NCI-H510A treated with DMSO at 0.1 percent for 48 hours (cell line): Measurements from ENCODE around the gene BORCS5.
A peak's percentile ranks its signal among the peaks of the same experiment; 100 is the strongest.

Experiments
- DNase-seq: peaks from one replicate; lab custom pipeline; 2025; lab: John Stamatoyannopoulos, UW

BORCS5 gene

GRCh38 chr12:12353276-12353675 lies 3.6 kb upstream of the BORCS5 start:
- DNase-seq: no peak

DNA sequence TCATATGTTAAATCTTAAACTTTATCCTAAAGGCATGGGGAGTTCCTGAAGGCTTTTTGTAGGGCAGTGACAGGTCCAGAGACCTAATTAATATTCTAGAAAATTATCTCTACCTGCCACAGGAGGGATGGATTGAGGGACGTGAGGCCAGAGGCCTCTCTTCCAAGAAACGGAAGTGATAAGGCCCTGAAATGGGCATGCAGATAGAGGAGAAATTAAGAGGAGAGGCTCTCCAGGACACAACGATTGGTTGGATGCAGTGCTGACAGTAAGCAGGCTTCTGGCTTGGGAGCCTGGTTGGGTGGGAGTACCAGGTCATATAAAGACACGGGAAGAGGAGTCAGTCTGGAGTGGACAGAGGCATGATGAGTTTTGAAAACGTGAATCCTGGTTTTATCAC lies 3.1 kb upstream of the BORCS5 start:
- no peak for DNase-seq

GRCh38 chr12:12356467-12356895 lies 397 bp upstream of the BORCS5 start:
- no peak for DNase-seq

DNA sequence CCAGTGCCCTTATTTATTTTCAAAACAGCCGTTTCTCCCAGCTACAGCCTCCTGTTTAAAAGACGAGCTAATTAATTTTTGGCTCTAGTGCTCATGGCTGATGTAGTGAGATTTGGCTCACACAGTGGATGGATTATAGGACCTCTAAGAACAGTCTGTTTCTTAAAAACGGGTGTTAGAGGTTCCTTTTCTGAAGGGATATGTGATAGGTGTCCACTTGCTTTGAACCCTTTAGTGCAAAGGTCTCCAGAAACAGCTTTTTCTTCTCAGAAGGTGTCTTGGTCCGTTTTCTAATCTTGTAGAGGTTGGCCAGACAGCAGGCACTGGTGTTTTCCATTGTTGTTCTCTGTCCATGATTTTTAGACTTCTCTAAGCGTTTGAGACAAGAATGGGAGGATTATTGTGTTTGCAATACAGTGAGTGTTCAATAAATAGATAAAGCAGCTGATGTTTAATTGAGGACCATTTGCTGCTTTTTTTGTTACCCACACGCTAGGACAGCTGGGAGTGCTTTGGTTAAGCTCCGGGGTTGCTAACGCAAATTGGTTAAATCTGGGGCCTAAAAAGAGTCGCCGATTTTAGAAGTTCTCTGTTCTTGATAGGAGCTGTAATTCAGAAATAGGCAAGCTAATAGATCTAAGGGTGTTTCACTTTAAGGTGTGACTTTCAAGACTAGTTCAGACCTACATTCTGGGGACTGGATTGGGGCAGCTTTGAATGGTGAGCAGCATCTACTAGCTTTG lies 1.0 kb downstream of the BORCS5 start:
- DNase-seq: peak; percentile 27

DNA sequence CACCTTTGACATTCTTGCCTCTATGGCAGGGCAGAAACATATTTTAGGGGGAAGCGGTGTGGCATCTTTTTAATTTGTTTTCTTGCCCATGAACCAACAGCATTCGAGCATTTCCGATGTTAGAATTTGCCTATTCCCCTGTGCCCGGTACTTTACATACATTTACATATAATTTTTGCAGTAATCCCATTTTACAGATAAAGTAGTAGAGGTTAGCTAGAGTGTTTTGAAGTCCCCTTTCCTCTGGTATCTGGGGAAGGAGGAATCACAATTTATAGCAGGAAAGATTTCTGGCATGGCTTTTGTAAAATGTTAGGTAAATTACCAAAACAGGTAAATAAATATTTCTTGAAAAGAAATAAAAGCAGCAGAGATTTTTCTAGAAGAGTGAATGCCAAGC lies 1.6 kb downstream of the BORCS5 start:
- DNase-seq: no peak

DNA sequence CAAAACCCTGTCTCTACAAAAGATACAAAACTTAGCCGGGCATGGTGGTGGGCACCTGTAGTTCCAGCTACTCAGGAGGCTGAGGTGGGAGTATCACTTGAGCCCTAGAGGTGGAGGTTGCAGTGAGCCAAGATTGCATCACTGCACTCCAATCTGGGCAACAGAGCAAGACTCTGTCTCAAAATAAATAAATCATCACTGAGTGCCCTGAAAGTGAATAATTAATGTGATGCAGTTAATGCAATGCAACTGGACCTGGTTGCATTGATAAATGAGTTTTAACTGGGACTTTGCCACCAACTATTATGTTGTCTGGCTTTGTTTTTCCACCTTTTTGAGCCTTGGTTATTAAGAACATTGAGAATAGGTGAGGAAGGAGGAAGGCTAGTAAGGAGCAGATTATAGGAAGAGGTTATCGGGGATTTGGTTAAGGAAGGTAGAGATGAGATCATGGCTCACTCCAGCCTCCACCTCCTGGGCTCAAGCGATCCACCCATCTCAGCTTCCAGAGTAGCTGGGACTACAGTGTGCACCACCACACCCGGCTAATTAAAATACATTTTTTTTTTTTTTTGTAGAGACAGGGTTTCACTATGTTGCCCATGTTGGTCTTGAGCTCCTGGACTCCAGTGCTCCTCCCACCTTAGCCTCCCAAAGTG lies 8.0 kb downstream of the BORCS5 start:
- no peak for DNase-seq

DNA sequence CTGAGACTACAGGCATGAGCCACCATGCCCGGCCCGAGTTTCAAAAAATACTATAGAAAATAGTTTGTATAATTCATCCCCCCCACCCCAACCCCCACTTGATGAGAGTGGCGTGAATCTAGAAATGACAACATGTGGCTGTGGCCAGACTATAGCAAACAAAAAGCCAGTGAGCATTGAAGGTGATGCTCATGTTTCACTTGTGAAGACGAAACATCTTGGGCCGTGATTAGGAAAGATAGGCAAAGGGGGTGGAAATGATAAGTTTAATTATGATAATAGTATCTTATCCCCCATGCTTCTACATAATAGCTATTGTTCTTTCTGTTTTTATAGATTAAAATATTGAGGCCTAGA lies 8.5 kb downstream of the BORCS5 start:
- DNase-seq: no peak

DNA sequence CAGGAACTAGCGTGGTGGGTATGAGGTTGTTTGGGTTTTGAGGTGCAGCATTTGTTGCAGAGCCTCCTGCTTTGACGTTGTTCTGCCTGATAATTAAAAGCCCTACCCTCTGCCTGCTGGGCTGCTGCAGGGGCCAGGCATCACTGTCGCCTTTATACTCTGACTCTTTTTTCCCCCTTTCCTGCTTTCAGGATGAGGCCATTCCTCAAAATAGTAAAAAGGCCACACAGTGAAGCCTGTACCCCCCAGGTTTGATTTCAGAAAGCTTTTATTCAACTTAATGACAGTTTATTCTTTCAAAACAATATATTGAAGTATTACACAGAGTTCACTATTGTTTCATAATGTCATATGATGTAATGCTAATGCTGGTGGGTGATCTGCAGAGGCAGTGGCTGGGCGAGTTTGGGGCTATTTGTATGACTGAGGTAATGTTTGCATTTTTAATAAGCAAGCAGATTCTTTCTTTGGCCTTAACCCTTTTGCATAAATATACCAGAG lies 9.1 kb downstream of the BORCS5 start:
- DNase-seq: no peak

DNA sequence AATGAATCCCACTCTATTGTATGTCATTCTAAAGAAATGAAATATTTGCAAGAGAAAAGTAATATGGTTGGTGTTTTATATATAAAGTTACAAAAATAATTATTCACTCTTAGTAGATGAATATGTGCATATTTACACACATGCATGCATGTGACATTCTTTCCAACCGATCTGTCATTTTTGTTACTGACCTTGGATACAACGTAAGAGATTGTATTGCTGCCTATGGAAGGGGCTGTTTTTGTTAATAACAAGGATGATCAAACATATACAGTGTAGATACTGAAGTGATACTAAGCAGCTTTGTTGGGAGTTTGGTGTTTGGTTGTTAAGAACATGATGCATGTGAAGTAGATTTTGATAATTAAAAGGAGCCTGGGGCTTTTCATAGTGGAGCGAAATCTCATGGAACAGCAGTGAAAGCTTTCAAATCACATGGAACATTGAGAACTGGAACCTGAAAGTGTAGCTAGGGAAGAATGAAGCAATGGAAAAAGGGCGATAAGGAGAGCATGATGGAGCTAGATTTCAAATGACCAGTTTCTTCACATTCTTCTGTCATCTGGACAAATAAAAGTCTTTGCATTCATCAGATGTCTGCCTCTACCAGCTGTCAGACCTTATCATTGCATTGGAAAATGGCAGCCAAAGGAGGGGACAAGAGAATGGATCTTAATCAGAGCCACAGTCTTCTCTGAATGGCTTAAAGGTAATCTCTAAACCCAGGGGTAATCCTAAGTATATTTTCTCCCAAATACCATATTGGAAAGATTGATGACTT lies 10.0 kb downstream of the BORCS5 start:
- no peak for DNase-seq

GRCh38 chr12:12367482-12367998 lies 10.7 kb downstream of the BORCS5 start:
- no peak for DNase-seq

GRCh38 chr12:12372946-12373722 lies 16.3 kb downstream of the BORCS5 start:
- DNase-seq: no peak

DNA sequence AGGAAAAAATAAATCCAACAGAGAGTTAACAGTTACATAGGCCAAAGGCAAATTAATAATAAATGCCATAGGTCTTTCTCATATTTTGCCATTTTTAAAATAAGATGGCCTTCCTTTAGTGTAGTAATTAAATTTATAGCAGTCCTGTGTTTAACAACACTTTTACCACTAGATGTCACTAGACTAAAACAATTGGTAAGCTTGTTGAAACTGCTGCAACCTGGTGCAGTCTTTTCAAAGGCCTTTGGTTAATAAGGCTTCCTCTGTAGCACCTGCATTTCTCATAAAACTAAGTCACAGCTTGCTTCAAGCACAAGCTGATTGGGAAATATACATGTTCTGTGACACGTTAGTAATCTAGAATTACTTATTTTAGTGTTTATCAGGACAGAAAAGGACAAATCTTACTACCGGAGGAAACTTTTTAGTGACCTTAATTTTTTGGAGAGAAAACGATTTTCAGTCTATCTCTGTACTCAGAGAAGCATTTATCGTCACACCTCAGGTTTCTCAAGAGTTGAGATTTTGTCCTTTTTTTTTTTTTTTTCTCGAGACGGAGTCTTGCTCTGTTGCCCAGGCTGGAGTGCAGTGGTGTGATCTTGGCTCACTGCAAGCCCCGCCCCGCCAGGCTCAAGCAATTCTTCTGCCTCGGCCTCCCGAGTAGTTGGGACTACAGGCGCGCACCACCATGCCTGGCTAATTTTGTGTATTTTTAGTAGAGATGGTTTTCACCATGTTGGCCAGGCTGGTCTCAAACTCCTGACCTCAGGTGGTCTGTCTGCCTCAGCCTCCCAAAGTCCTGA lies 20.0 kb downstream of the BORCS5 start:
- peak; percentile 82 for DNase-seq

GRCh38 chr12:12378616-12379015 lies 21.7 kb downstream of the BORCS5 start:
- DNase-seq: no peak

DNA sequence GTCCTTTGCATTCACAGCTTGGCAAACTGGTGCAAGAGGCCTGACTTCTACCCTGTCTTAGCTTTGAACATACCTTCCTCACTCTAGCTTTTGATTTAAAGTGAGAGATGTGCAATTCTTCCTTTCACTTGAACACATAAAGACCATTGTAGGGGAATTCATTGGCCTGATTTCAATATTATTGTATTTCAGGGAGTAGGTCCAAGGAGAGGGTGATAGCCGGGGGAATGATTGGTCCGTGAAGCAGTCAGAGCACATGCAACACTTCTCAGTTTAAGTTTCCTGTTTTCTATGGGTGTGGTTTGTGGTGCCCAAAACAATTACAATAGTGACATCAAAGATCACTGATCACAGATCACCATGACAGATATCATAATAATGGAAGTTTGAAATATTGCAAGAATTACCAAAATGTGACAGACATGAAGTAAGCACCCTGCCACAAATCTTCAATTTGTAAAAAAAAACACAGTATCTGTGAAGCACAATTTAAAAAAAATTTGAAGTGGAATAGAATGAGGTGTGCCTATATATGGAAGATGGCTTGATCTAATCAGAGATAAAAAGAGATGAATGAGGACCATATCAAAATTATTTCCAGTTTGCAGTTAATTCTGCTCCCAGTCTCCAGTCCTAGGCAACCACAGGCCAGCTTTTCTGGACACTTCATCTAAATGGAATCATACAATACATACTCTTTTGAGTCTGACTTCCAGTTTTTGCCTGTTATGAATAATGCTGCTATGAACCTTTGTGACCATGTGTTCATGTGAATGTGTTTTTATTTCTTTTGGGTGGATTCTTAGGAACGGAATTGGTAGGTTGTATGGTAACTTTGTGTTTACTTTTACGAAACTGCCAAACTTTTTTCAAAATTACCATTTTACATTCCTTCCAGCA lies 23.2 kb downstream of the BORCS5 start:
- DNase-seq: no peak

- DNase-seq: no peak
Measured at GRCh38 chr12:12380949-12381593, 24.2 kb downstream of the BORCS5 start.

DNA sequence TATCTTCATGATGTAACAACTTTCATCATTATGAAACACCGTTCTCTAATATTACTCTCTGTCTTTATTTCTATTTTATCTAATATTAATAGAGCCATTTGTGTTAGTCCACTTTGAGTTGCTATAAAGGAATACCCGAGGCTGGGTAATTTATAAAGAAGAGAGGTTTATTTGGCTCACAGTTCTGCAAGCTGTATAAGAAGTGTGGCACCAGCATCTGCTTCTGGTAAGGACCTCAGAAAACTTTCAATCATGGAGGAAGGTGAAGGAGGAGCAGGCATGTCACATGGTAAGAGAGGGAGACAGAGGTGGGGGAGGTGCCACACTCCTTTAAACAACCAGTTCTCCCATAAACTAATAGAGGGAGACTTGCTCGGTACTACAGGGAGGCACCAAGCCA lies 25.1 kb downstream of the BORCS5 start:
- DNase-seq: no peak

- DNase-seq: no peak
Measured at GRCh38 chr12:12384571-12385340, 27.9 kb downstream of the BORCS5 start.

DNA sequence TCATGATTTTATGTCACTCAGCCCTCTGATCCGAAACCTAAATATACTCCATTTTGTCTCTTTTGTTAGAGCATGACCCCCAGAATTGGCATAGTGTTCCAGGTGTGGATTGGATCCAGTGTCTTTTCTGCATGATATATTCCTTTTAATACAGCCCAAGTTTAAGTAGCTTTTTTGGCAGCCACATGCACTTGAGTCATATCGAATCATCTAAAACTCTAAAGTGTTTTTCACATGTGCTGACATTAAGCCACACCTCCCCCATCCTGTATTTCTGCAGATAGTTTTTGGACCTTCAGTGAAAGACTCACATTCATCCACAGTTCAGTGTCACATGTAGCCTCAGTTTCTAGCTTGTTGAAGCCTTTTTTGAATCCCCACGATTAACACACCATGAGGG lies 30.6 kb downstream of the BORCS5 start:
- no peak for DNase-seq

GRCh38 chr12:12392413-12392812 lies 35.5 kb downstream of the BORCS5 start:
- no peak for DNase-seq
